ENCODE measurements around the gene PCDHA5. TPM values are rescaled to one million over a fixed set of nuclear protein-coding genes. Genes with fewer than 3 reads are reported as not detected.

PCDHA5 gene
- 0.21 TPM in 1 of 2 replicates, not detected in the other for total RNA-seq

GRCh38 chr5:140821375-140822280 lies at the start of gene PCDHA5:
Gene PCDHA5 (plus strand): TSS chr5:140821613.

GRCh38 chr5:140785905-140786686 lies 35.3 kb upstream of the PCDHA5 start, which contains the start of gene PCDHA1:
Gene PCDHA1 (plus strand): TSS chr5:140786140.

GRCh38 chr5:140794595-140795258 lies 26.7 kb upstream of the PCDHA5 start, which contains the start of gene PCDHA2:
Gene PCDHA2 (plus strand): TSS chr5:140794852.

GRCh38 chr5:140800816-140801493 lies 20.5 kb upstream of the PCDHA5 start, which contains the start of gene PCDHA3:
Gene PCDHA3 (plus strand): TSS chr5:140801057.

GRCh38 chr5:140806834-140807775 lies 14.3 kb upstream of the PCDHA5 start, which contains the start of gene PCDHA4:
Gene PCDHA4 (plus strand): TSS chr5:140807068.

GRCh38 chr5:140827704-140828361 lies 6.4 kb downstream of the PCDHA5 start, which contains the start of gene PCDHA6:
Gene PCDHA6 (plus strand): TSS chr5:140827960. CDS start chr5:140828092, 132 bp downstream.

GRCh38 chr5:140833993-140834392 lies 12.6 kb downstream of the PCDHA5 start, which contains the start of gene PCDHA7:
Gene PCDHA7 (plus strand): TSS chr5:140834269. CDS start chr5:140834384, 115 bp downstream.

GRCh38 chr5:140840978-140841962 lies 19.9 kb downstream of the PCDHA5 start, which contains the start of gene PCDHA8:
Gene PCDHA8 (plus strand): TSS chr5:140841187. CDS start chr5:140841322, 135 bp downstream.

GRCh38 chr5:140848139-140849102 lies 27.0 kb downstream of the PCDHA5 start, which contains the start of gene PCDHA9:
Gene PCDHA9 (plus strand): TSS chr5:140848382. CDS start chr5:140848496, 114 bp downstream.

GRCh38 chr5:140855772-140856674 lies 34.6 kb downstream of the PCDHA5 start, which contains the start of gene PCDHA10:
Gene PCDHA10 (plus strand): TSS chr5:140855897. CDS start chr5:140856049, 152 bp downstream.

GRCh38 chr5:140868721-140869554 lies 47.5 kb downstream of the PCDHA5 start, which contains the start of gene PCDHA11:
Gene PCDHA11 (plus strand): TSS chr5:140868957. CDS start chr5:140869104, 147 bp downstream.

All from nasal cavity respiratory epithelium epithelial cell of viscerocranial mucosa (primary cell).